HG03103 (cell line): ENCODE measurements around the gene NPC2.
"Not testable (repeated sequence)": the region's sequence is repeated elsewhere in the genome, so short reads cannot be mapped to it uniquely, and the experiment has no call there.

Experiments
- ATAC-seq: cut with Tn5 transposase; IDR thresholded peaks from one replicate; pipeline ENCODE4 v1.9.1; 2021; ENCODE audit warnings: low read depth; ENCODE audit not compliant: unreplicated experiment

Gene NPC2

GRCh38 chr14:74492776-74493342, at the start of gene NPC2:
Gene NPC2, minus strand, starts transcription at chr14:74493305. Its CDS starts 31 bp downstream, at chr14:74493274.
- peak; percentile 4 for ATAC-seq

- ATAC-seq, result no peak
These were observed 49.1 kb upstream of the NPC2 start for GRCh38 chr14:74542056-74542685.

- no peak for ATAC-seq
These were observed 48.1 kb upstream of the NPC2 start for GRCh38 chr14:74541225-74541624.

- ATAC-seq, result no peak
These were observed 46.4 kb upstream of the NPC2 start for GRCh38 chr14:74539503-74539902.

GRCh38 chr14:74538411-74539391, 45.6 kb upstream of the NPC2 start:
- ATAC-seq, result no peak

- not testable (repeated sequence) for ATAC-seq
These were observed 43.2 kb upstream of the NPC2 start for GRCh38 chr14:74536336-74536735.

- no peak for ATAC-seq
These were observed 42.7 kb upstream of the NPC2 start for GRCh38 chr14:74535756-74536325.

- no peak for ATAC-seq
These were observed 40.5 kb upstream of the NPC2 start for GRCh38 chr14:74533576-74533975.

GRCh38 chr14:74532246-74532645, 39.1 kb upstream of the NPC2 start:
- ATAC-seq, result no peak

GRCh38 chr14:74531467-74531866, 38.4 kb upstream of the NPC2 start:
- ATAC-seq, result no peak

GRCh38 chr14:74531006-74531405, 37.9 kb upstream of the NPC2 start:
- ATAC-seq, result no peak

- no peak for ATAC-seq
These were observed 35.8 kb upstream of the NPC2 start for GRCh38 chr14:74528886-74529285.

- no peak for ATAC-seq
These were observed 35.3 kb upstream of the NPC2 start for GRCh38 chr14:74528406-74528805.

- no peak for ATAC-seq
These were observed 34.7 kb upstream of the NPC2 start for GRCh38 chr14:74527736-74528280.

- ATAC-seq, result no peak
These were observed 33.9 kb upstream of the NPC2 start for GRCh38 chr14:74526854-74527585.

- ATAC-seq, result no peak
These were observed 32.3 kb upstream of the NPC2 start for GRCh38 chr14:74525361-74525851.

- ATAC-seq, result no peak
These were observed 31.7 kb upstream of the NPC2 start for GRCh38 chr14:74524812-74525135.

GRCh38 chr14:74524076-74524811, 31.1 kb upstream of the NPC2 start:
- ATAC-seq, result no peak

- ATAC-seq, result no peak
These were observed 29.6 kb upstream of the NPC2 start for GRCh38 chr14:74522740-74523139.
